ENCODE results near the gene GPR157.

GPR157 gene

DNA sequence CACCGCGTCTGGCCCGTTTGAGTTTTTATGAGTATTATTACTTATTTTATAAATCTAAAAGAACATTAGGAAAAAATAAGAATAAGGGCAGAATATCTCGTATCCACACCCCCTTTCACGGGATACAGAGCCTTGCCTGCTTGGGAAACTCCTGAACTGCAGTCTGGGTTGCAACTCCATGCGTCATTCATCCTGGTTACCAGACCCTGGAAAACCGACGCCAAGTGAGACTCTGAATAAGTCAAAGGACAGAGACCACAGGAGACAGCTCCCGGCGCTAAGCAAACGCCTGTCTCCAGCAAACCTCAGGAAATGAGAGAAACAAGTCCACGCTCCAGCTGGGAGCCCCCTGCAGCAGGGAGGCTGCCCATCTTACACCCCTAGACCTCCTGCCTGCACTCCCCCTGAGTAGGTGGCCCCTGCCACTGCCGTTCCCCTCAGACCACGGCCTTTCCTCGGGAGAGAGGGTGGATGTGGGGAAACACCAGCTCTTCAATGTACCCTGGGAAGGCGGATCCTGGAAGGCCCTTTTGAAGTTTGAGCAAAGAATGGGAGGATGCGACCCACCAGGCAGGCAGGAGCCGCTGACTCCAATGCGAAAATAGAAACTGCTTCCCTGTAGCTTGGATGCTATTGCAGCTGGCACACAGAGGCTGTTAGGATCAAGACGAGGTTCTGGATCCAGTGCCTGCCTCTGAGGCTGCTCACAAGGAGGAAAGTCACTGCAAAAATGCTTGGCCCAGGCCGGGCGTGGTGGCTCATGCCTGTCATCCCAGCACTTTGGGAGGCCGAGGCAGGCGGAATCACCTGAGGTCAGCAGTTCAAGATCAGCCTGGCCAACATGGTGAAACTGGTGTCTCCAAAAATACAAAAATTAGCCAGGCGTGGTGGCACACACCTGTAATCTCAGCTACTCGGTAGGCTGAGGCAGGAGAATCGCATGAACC is 37.7 kb upstream of the GPR157 start:
- Histone ChIP-seq H3K4me1 (peaks cover 0 to 37% (median 21%) of the 10 kb centered on the region in 4 donors), H3K9me3 (no peaks in the 10 kb centered on the region)
- TF ChIP-seq, protein P1, sequence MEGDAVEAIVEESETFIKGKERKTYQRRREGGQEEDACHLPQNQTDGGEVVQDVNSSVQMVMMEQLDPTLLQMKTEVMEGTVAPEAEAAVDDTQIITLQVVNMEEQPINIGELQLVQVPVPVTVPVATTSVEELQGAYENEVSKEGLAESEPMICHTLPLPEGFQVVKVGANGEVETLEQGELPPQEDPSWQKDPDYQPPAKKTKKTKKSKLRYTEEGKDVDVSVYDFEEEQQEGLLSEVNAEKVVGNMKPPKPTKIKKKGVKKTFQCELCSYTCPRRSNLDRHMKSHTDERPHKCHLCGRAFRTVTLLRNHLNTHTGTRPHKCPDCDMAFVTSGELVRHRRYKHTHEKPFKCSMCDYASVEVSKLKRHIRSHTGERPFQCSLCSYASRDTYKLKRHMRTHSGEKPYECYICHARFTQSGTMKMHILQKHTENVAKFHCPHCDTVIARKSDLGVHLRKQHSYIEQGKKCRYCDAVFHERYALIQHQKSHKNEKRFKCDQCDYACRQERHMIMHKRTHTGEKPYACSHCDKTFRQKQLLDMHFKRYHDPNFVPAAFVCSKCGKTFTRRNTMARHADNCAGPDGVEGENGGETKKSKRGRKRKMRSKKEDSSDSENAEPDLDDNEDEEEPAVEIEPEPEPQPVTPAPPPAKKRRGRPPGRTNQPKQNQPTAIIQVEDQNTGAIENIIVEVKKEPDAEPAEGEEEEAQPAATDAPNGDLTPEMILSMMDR (IDR thresholded peaks at IDR 0.05): no peak

DNA sequence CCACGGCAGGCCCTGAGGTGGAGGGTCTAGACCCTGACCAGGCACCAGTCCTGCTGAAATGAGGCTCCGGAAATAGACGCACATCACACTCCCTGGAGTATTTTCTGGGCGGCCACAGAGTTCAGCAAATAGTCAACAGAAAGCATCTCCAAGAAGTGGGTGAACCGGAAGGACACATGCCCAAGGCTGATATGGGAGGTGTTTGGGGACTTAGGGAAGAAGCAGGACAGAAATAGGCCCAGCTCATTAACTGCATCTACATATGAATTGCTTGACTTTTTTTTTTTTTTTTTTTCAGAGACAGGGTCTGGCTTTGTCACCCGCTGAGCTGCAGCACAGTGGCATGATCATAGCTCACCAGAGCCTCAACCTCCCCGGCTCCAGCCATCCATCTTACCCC is 36.5 kb upstream of the GPR157 start:
- TF ChIP-seq, protein P1 (IDR thresholded peaks at IDR 0.05): no peak
- Histone ChIP-seq H3K27me3 (no peaks in the 10 kb centered on the region), H3K27ac (peak overlapping the region in 1 of 2 donors; percentile 76), H3K9me3 (no peaks in the 10 kb centered on the region), H3K4me3 (no peak overlapping the region), H3K4me1 (peaks cover 0 to 44% (median 21%) of the 10 kb centered on the region in 4 donors), H3K36me3 (no peaks in the 10 kb centered on the region)
- intact Hi-C loops (cut with DNase I; ENCODE audit: low total_unique reads): no loop called here
- DNase-seq: no peak

More for the DNA sequence above, 37.7 kb upstream of the GPR157 start:
- peaks cover 0 to 6% (median 0%) of the 10 kb centered on the region in 3 donors for H3K36me3 ChIP-seq
- H3K4me3 ChIP-seq: no peak overlapping the region
- DNase-seq: no peak
- H3K27ac ChIP-seq: no peak overlapping the region
- H3K27me3 ChIP-seq: no peaks in the 10 kb centered on the region
- intact Hi-C loops (cut with DNase I; ENCODE audit: low total_unique reads): no loop called here

DNA sequence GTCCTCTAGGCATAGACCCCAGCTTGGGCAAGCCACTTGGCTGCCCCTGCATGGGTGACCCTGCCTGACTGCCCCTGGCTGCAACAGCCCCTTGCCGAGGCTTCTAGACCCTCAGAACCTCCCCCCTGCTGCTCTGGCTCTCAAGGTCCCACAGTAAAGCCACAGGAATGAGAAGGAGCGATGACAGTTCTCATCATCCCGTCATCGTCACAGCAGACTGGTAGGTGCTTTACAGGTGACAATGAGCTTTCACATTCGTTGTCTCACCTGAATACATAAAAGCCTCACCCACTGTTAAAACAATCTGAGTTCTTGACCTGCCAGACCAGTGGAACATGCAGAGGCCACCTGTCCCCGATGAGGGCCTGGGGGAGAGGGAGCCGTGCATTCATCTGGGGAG is 36.0 kb upstream of the GPR157 start:
- TF ChIP-seq, protein P1 (IDR thresholded peaks at IDR 0.05): no peak
- intact Hi-C loops (cut with DNase I; ENCODE audit: low total_unique reads): no loop called here
- no peak overlapping the region for H3K4me3 ChIP-seq
- no peaks in the 10 kb centered on the region for H3K27me3 ChIP-seq
- H3K4me1 ChIP-seq: peaks cover 0 to 44% (median 21%) of the 10 kb centered on the region in 4 donors
- no peaks in the 10 kb centered on the region for H3K9me3 ChIP-seq
- H3K36me3 ChIP-seq: no peaks in the 10 kb centered on the region
- peak overlapping the region; percentile 57 to 76 for H3K27ac ChIP-seq
- no peak for DNase-seq

DNA sequence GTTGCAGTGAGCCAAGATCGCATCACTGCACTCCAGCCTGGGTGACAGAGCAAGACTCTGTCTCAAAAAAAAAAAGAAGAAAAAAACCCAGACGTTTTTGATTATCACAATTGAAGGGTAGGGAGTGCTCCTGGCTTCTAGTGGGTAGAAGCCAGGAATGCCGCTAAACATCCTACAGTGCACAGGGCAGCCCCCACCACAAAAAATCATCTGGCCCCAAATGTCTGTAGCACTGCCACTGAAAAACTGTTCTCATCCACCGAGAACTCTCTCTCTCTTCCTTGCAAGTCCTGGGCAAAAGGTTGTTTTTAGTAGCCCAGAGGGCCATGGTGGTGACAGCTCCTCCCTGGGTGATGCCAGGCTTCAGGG is 35.6 kb upstream of the GPR157 start:
- Histone ChIP-seq H3K4me1 (peaks cover 0 to 44% (median 21%) of the 10 kb centered on the region in 4 donors), H3K4me3 (no peak overlapping the region), H3K9me3 (no peaks in the 10 kb centered on the region), H3K27ac (peak overlapping the region; percentile 57 to 76), H3K36me3 (no peaks in the 10 kb centered on the region), H3K27me3 (no peaks in the 10 kb centered on the region)
- no peak for DNase-seq
- intact Hi-C loops (cut with DNase I; ENCODE audit: low total_unique reads): no loop called here
- TF ChIP-seq, protein P1 (IDR thresholded peaks at IDR 0.05): no peak

DNA sequence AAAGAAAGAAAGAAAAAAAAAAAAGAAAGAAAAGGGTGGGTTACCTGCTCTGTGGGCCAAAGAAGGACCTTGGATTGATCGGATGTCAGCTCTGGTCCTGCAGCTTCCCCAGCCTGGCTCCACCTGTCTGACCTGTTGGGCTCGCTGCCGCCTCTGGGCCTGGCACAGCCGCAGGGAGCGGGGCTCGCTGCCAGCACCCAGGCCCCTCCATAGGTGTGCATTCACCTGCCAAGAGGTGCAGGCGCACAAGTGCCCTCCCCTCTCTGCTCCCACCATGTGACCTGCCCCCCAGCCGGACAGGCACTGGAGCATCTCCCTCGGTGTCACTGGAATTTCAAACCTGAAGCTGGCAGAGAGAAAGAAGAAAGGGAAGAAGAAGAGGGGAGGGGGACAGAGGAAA is 33.1 kb upstream of the GPR157 start:
- H3K4me3 ChIP-seq: no peak overlapping the region
- DNase-seq: no peak
- no peaks in the 10 kb centered on the region for H3K36me3 ChIP-seq
- no peaks in the 10 kb centered on the region for H3K27me3 ChIP-seq
- intact Hi-C loops (cut with DNase I; ENCODE audit: low total_unique reads): no loop called here
- peaks cover 0 to 44% (median 21%) of the 10 kb centered on the region in 4 donors for H3K4me1 ChIP-seq
- H3K9me3 ChIP-seq: no peaks in the 10 kb centered on the region
- H3K27ac ChIP-seq: peak overlapping the region in 1 of 2 donors; percentile 3
- TF ChIP-seq, protein P1 (IDR thresholded peaks at IDR 0.05): no peak
